Brain microvascular endothelial cell (primary cell): ENCODE measurements around the gene XAGE5.
"Not testable (repeated sequence)": the region's sequence is repeated elsewhere in the genome, so short reads cannot be mapped to it uniquely, and the experiment has no call there.

Experiments used
- DNase-seq: peaks from one replicate; pipeline ENCODE4 v3.0.0-alpha.2; 2020
- H3K27ac ChIP-seq: fragments of 250-450 bp; sonication (Bioruptor Pico); 2 replicates; pipeline ENCODE4 v1.5.1; 2020; ENCODE audit warnings: mild to moderate bottlenecking, moderate library complexity
- H3K27me3 ChIP-seq: fragments of 250-450 bp; sonication (Bioruptor Pico); replicated peaks from 2 replicates; pipeline ENCODE4 v1.5.1; 2020; ENCODE audit warnings: mild to moderate bottlenecking
- H3K36me3 ChIP-seq: fragments of 250-450 bp; sonication (Bioruptor Pico); replicated peaks from 2 replicates; pipeline ENCODE4 v1.5.1; 2020; ENCODE audit warnings: mild to moderate bottlenecking
- H3K4me3 ChIP-seq: 2 replicates; pipeline ENCODE4 v1.5.1; 2011; ENCODE audit warnings: low read depth, mild to moderate bottlenecking, control low read depth, low read length, moderate library complexity
- CTCF ChIP-seq: IDR thresholded peaks from 2 replicates; pipeline ENCODE4 v1.5.1; 2011; ENCODE audit warnings: low read depth, mild to moderate bottlenecking, moderate library complexity, low read length, control low read depth, inconsistent platforms; ENCODE audit errors: missing control alignments
- in situ Hi-C: cut with HindIII; loops from 2 replicates; pipeline ENCODE4 v1.10.0; 2017; ENCODE audit warnings: low sequenced_read_pairs, low pct_ligation_motif_present

The XAGE5 gene

GRCh38 chrX:52811065-52811625 lies at the start of gene XAGE5:
XAGE5 (plus strand) TSS chrX:52811287; CDS start chrX:52812567, 1,280 bp downstream.
- H3K4me3 ChIP-seq, result no peak within 1 kb of the TSS
- in situ Hi-C loops, result no loop called here
- no peak within 1 kb of the TSS for H3K27ac ChIP-seq
- no peak for TF ChIP-seq CTCF
- DNase-seq, result no peak
- H3K36me3 ChIP-seq, result no peaks in the 10 kb centered on the region
- H3K27me3 ChIP-seq, result no peaks in the 10 kb centered on the region

GRCh38 chrX:52765983-52766382 lies 45.1 kb upstream of the XAGE5 start:
- DNase-seq, H3K27me3 ChIP-seq, H3K4me3 ChIP-seq, H3K36me3 ChIP-seq, H3K27ac ChIP-seq, in situ Hi-C loops: not testable (repeated sequence)

- DNase-seq, in situ Hi-C loops, H3K27me3 ChIP-seq, H3K4me3 ChIP-seq, H3K36me3 ChIP-seq, H3K27ac ChIP-seq: not testable (repeated sequence)
These were observed 37.6 kb upstream of the XAGE5 start for GRCh38 chrX:52773504-52773903.

- H3K27ac ChIP-seq, H3K36me3 ChIP-seq, DNase-seq, H3K4me3 ChIP-seq, in situ Hi-C loops, H3K27me3 ChIP-seq: not testable (repeated sequence)
These were observed 13.8 kb upstream of the XAGE5 start, which contains the start of gene SPANXN5 for GRCh38 chrX:52797327-52797726. SPANXN5 (minus strand) TSS chrX:52797427; CDS start chrX:52797348, 79 bp downstream.

GRCh38 chrX:52804876-52805275 lies 6.2 kb upstream of the XAGE5 start:
- H3K4me3 ChIP-seq, H3K27ac ChIP-seq, in situ Hi-C loops, DNase-seq, H3K36me3 ChIP-seq, H3K27me3 ChIP-seq: not testable (repeated sequence)

- no peak overlapping the region for H3K27ac ChIP-seq
- in situ Hi-C loops, result no loop called here
- H3K4me3 ChIP-seq, result no peak overlapping the region
- no peaks in the 10 kb centered on the region for H3K36me3 ChIP-seq
- H3K27me3 ChIP-seq, result no peaks in the 10 kb centered on the region
- DNase-seq, result no peak
- TF ChIP-seq CTCF, result no peak
These were observed 8.7 kb downstream of the XAGE5 start for GRCh38 chrX:52819788-52820187.

GRCh38 chrX:52821079-52821760 lies 10.1 kb downstream of the XAGE5 start:
- in situ Hi-C loops, result no loop called here
- Histone ChIP-seq H3K4me3 (no peak overlapping the region), H3K36me3 (no peaks in the 10 kb centered on the region), H3K27me3 (no peaks in the 10 kb centered on the region), H3K27ac (no peak overlapping the region)
- TF ChIP-seq CTCF, result no peak
- DNase-seq, result no peak

GRCh38 chrX:52824608-52825007 lies 13.5 kb downstream of the XAGE5 start:
- Histone ChIP-seq H3K4me3 (no peak overlapping the region), H3K36me3 (no peaks in the 10 kb centered on the region), H3K27ac (no peak overlapping the region), H3K27me3 (no peaks in the 10 kb centered on the region)
- no peak for TF ChIP-seq CTCF
- in situ Hi-C loops, result no loop called here
- no peak for DNase-seq
